IMR-90 (cell line): ENCODE data around the gene TRAIP. TPM values are rescaled to one million over a fixed set of nuclear protein-coding genes. Genes with fewer than 3 reads are reported as not detected.

ENCODE experiments used
- ATAC-seq: fragments of 200-7000 bp; cut with Tn5 transposase; 2 replicates; pipeline ENCODE4 v1.9.1; 2020; ENCODE audit warnings: low read depth, mild to moderate bottlenecking, moderate library complexity
- BruUV-seq: library from RNA; stranded (reverse); fragments of 400-500 nt; replicated peaks from 2 replicates; lab custom pipeline; 2021; lab: Mats Ljungman, UMichigan
- CTCF ChIA-PET: fragments of 300-600 bp; formaldehyde crosslinking; extraction: SDS; loops from one replicate; lab custom pipeline; 2021; ENCODE audit warnings: antibody characterized with exemption; lab: Yijun Ruan, JAX
- POLR2A ChIA-PET: fragments of 300-600 bp; sonication (Branson Sonifier 250); formaldehyde crosslinking; loops from one replicate; lab custom pipeline; 2022; ENCODE audit warnings: antibody characterized with exemption; ENCODE audit not compliant: unreplicated experiment; lab: Charles Lee
- DNase-seq: peaks from one replicate; pipeline ENCODE4 v3.0.0; 2013
- H2AFZ ChIP-seq: replicated peaks from 2 replicates; pipeline ENCODE3; 2013; ENCODE audit warnings: low read length, mild to moderate bottlenecking; ENCODE audit not compliant: poor library complexity
- H2AK5ac ChIP-seq: 2 replicates; pipeline ENCODE4 v1.6.1; 2013; ENCODE audit warnings: low read depth, low read length, inconsistent platforms
- H2AK9ac ChIP-seq: replicated peaks from 2 replicates; pipeline ENCODE3; 2013; ENCODE audit warnings: mild to moderate bottlenecking, low read depth, low read length, moderate library complexity; ENCODE audit not compliant: poor library complexity
- H2BK120ac ChIP-seq: 2 replicates; pipeline ENCODE4 v1.6.1; 2013; ENCODE audit warnings: low read depth, low read length, inconsistent platforms
- H2BK15ac ChIP-seq: 3 replicates; pipeline ENCODE4 v1.6.1; 2013; ENCODE audit warnings: low read depth, low read length, inconsistent platforms
- H2BK20ac ChIP-seq: 2 replicates; pipeline ENCODE4 v1.6.1; 2013; ENCODE audit warnings: low read depth, mild to moderate bottlenecking, inconsistent platforms, low read length, moderate library complexity
- H2BK5ac ChIP-seq: 2 replicates; pipeline ENCODE4 v1.6.1; 2013; ENCODE audit warnings: mild to moderate bottlenecking, low read depth, low read length, inconsistent platforms; ENCODE audit not compliant: poor library complexity, severe bottlenecking
- H3K14ac ChIP-seq: replicated peaks from 2 replicates; pipeline ENCODE4 v1.6.1; 2013; ENCODE audit warnings: low read depth, low read length, inconsistent platforms
- H3K18ac ChIP-seq: 2 replicates; pipeline ENCODE4 v1.6.1; 2013; ENCODE audit warnings: low read depth, low read length, control low read depth
- H3K23ac ChIP-seq: 2 replicates; pipeline ENCODE4 v1.6.1; 2013; ENCODE audit warnings: low read depth, low read length, inconsistent platforms
- H3K27ac ChIP-seq: 2 replicates; pipeline ENCODE4 v1.5.1; 2013; ENCODE audit warnings: mild to moderate bottlenecking, control low read depth, low read length; ENCODE audit not compliant: insufficient read depth
- H3K27me3 ChIP-seq: 2 replicates; pipeline ENCODE4 v1.6.1; 2013; ENCODE audit warnings: low read length; ENCODE audit not compliant: control insufficient read depth, insufficient read depth
- H3K36me3 ChIP-seq: 2 replicates; pipeline ENCODE4 v1.6.1; 2013; ENCODE audit warnings: low read length, mixed read lengths; ENCODE audit not compliant: control insufficient read depth, insufficient read depth
- H3K4ac ChIP-seq: 2 replicates; pipeline ENCODE4 v1.6.1; 2013; ENCODE audit warnings: low read depth, low read length, inconsistent platforms
- H3K4me1 ChIP-seq: 2 replicates; pipeline ENCODE4 v1.6.1; 2013; ENCODE audit warnings: low read length, mixed read lengths; ENCODE audit not compliant: control insufficient read depth, insufficient read depth
- H3K4me2 ChIP-seq: 2 replicates; pipeline ENCODE4 v1.6.1; 2013; ENCODE audit warnings: low read depth, mild to moderate bottlenecking, control low read depth, low read length, moderate library complexity
- H3K4me3 ChIP-seq: 2 replicates; pipeline ENCODE4 v1.5.1; 2013; ENCODE audit warnings: low read depth, mild to moderate bottlenecking, control low read depth, low read length, moderate library complexity; ENCODE audit not compliant: insufficient read depth
- H3K56ac ChIP-seq: 2 replicates; pipeline ENCODE4 v1.6.1; 2013; ENCODE audit warnings: low read length, inconsistent platforms; ENCODE audit not compliant: insufficient read depth; ENCODE audit errors: extremely low read depth
- H3K79me1 ChIP-seq, 2 experiments: 2 replicates each; pipeline ENCODE4 v1.6.1; 2013; ENCODE audit warnings: low read length in 2 of 2, inconsistent platforms in 1 of 2, low read depth in 1 of 2
- H3K9ac ChIP-seq: 2 replicates; pipeline ENCODE4 v1.6.1; 2013; ENCODE audit warnings: low read depth, low read length, control low read depth
- H3K9me1 ChIP-seq: 2 replicates; pipeline ENCODE4 v1.6.1; 2013; ENCODE audit warnings: low read length, inconsistent platforms; ENCODE audit not compliant: insufficient read depth
- H3K9me3 ChIP-seq: 2 replicates; pipeline ENCODE4 v1.6.1; 2013; ENCODE audit warnings: low read length; ENCODE audit not compliant: control insufficient read depth, insufficient read depth
- H4K20me1 ChIP-seq: 2 replicates; pipeline ENCODE4 v1.6.1; 2013; ENCODE audit warnings: low read length, inconsistent platforms; ENCODE audit not compliant: insufficient read depth
- H4K5ac ChIP-seq: 2 replicates; pipeline ENCODE4 v1.6.1; 2013; ENCODE audit warnings: mild to moderate bottlenecking, low read depth, low read length, control low read depth
- H4K8ac ChIP-seq, 2 experiments: 2 replicates each; pipeline ENCODE4 v1.6.1; 2013; ENCODE audit warnings: low read depth in 2 of 2, low read length in 2 of 2, control low read depth in 1 of 2, inconsistent platforms in 1 of 2
- H4K91ac ChIP-seq: 2 replicates; pipeline ENCODE4 v1.6.1; 2013; ENCODE audit warnings: low read depth, low read length, inconsistent platforms; ENCODE audit not compliant: insufficient read depth
- BHLHE40 ChIP-seq: fragments of 150-350 bp; IDR thresholded peaks from 2 replicates; pipeline ENCODE4 v1.6.1; 2016; ENCODE audit warnings: mild to moderate bottlenecking, low read depth, low read length
- CEBPB ChIP-seq: IDR thresholded peaks from 2 replicates; pipeline ENCODE4 v1.6.1; 2012; ENCODE audit warnings: low read depth, low read length, improper control_type of control experiment
- CHD1 ChIP-seq: IDR thresholded peaks from 2 replicates; pipeline ENCODE4 v1.6.1; 2012; ENCODE audit warnings: low read depth, low read length, improper control_type of control experiment
- FOS ChIP-seq: fragments of 150-350 bp; IDR thresholded peaks from 2 replicates; pipeline ENCODE4 v1.6.1; 2016; ENCODE audit warnings: low read depth, low read length
- MAFK ChIP-seq: IDR thresholded peaks from 2 replicates; pipeline ENCODE4 v1.6.1; 2012; ENCODE audit warnings: low read depth, low read length, improper control_type of control experiment
- MAZ ChIP-seq: IDR thresholded peaks from 2 replicates; pipeline ENCODE4 v1.6.1; 2012; ENCODE audit warnings: low read depth, mild to moderate bottlenecking, low read length, improper control_type of control experiment, moderate library complexity, borderline replicate concordance
- MXI1 ChIP-seq: IDR thresholded peaks from 2 replicates; pipeline ENCODE4 v1.6.1; 2012; ENCODE audit warnings: low read depth, mild to moderate bottlenecking, low read length, moderate library complexity, borderline replicate concordance
- NFE2L2 ChIP-seq: fragments of 150-350 bp; IDR thresholded peaks from 2 replicates; pipeline ENCODE4 v1.6.1; 2016; ENCODE audit warnings: low read depth, mild to moderate bottlenecking, low read length
- POLR2A ChIP-seq: IDR thresholded peaks from 2 replicates; pipeline ENCODE4 v1.6.1; 2012; ENCODE audit warnings: mild to moderate bottlenecking, low read depth, low read length
- RAD21 ChIP-seq: IDR thresholded peaks from 2 replicates; pipeline ENCODE4 v1.6.1; 2012; ENCODE audit warnings: low read length, improper control_type of control experiment
- RFX5 ChIP-seq: IDR thresholded peaks from 2 replicates; pipeline ENCODE4 v1.8.0; 2012; ENCODE audit warnings: low read depth, mild to moderate bottlenecking, low read length, moderate library complexity
- SMC3 ChIP-seq: fragments of 150-350 bp; IDR thresholded peaks from 2 replicates; pipeline ENCODE4 v1.6.1; 2016; ENCODE audit warnings: low read depth, mild to moderate bottlenecking, antibody characterized with exemption, low read length, moderate library complexity
- USF2 ChIP-seq: fragments of 150-350 bp; IDR thresholded peaks from 2 replicates; pipeline ENCODE4 v1.6.1; 2017; ENCODE audit warnings: mild to moderate bottlenecking, antibody characterized with exemption, low read length, low read depth
- WGBS, 2 experiments: methylation state at CpG; one replicate each; pipeline versions ENCODE4 v1.1.5 to v1.1.7; 2013; ENCODE audit warnings: missing lambda C conversion rate in 2 of 2; ENCODE audit not compliant: insufficient read length in 1 of 2; ENCODE audit errors: extremely low coverage in 2 of 2; 5-methylcytosine and 5-hydroxymethylcytosine counted together
- dilution Hi-C: fragments of 300-500 bp; cut with HindIII; formaldehyde crosslinking; loops from one replicate; pipeline ENCODE4 v1.14.3; 2018; ENCODE audit warnings: low sequenced_read_pairs; ENCODE audit not compliant: unreplicated experiment
- in situ Hi-C: fragments of 300-500 bp; cut with MboI; formaldehyde crosslinking; loops from 3 replicates; pipeline ENCODE4 v1.14.3; 2019; ENCODE audit warnings: low sequenced_read_pairs, inconsistent platforms, mixed read lengths
- intact Hi-C: fragments of 100-400 bp; cut with micrococcal nuclease; formaldehyde crosslinking; loops from 2 replicates; pipeline ENCODE4 v1.10.0; 2022
- polyA plus RNA-seq, 3 experiments: library from polyadenylated mRNA; depleted of rRNA; stranded (reverse); fragments of >200 nt; gene quantifications; 2 replicates each; pipeline ENCODE4 v1.2.3, GENCODE V29; 2012; ENCODE audit warnings: low replicate concordance in 1 of 3
- total RNA-seq: library from RNA; depleted of rRNA; stranded (reverse); fragments of >200 nt; gene quantifications from 2 replicates; pipeline ENCODE4 v1.2.3, GENCODE V29; 2012
- TF ChIP-seq, protein P1 (sequence below): conservative IDR thresholded peaks from 2 replicates; pipeline ENCODE4 v1.5.1; 2012; ENCODE audit warnings: mild to moderate bottlenecking, low read depth, low read length, improper control_type of control experiment
- TF ChIP-seq, protein P2 (sequence below): fragments of 150-350 bp; IDR thresholded peaks from 2 replicates; pipeline ENCODE4 v1.6.1; 2016; ENCODE audit warnings: low read depth, mild to moderate bottlenecking, low read length, moderate library complexity, borderline replicate concordance

The TRAIP gene
- total and polyA plus RNA-seq, 2 of the 4 experiments (the other 2 are of a cell fraction), result 6.3 to 9.2 TPM

- no peak overlapping the region for H3K4ac ChIP-seq
- H3K14ac ChIP-seq, result no peak overlapping the region
- dilution Hi-C loops, result no loop called here
- H3K79me1 ChIP-seq, result peaks cover 7 to 73% of the 10 kb centered on the region in 2 experiments
- peaks cover 11% of the 10 kb centered on the region for H3K9me1 ChIP-seq
- ChIA-PET POLR2A (no interaction called here), CTCF (interaction anchor here (0.7 kb wide), 1 partner anchor 21 kb away, joined by 3 read pairs; the partner anchor contains the start of gene INKA1)
- peak overlapping the region; percentile 27; the same call in 1 of the 2 replicates for H3K4me2 ChIP-seq
- H4K8ac ChIP-seq, result no peak overlapping the region
- H2BK20ac ChIP-seq, result no peak overlapping the region
- H4K91ac ChIP-seq, result no peak overlapping the region
- WGBS, 2 experiments, result 61% methylated on average over 2 of the region's 5 CpGs; no CpG with 5 or more reads in 1 of the 2 experiments
- in situ Hi-C loops, result no loop called here
- no peak overlapping the region for H3K4me3 ChIP-seq
- no peak overlapping the region for H2BK120ac ChIP-seq
- H3K27me3 ChIP-seq, result no peaks in the 10 kb centered on the region
- H3K18ac ChIP-seq, result no peak overlapping the region
- DNase-seq (no peak), ATAC-seq (no peak)
- H3K27ac ChIP-seq, result peak overlapping the region; percentile 23; the same call in 1 of the 2 replicates
- H2AK5ac ChIP-seq, result 0 out of 2 replicates have a peak overlapping the region, but pooled peaks have one; percentile 33
- no peak overlapping the region for H3K23ac ChIP-seq
- H3K56ac ChIP-seq, result no peak overlapping the region
- no peak overlapping the region for H2AFZ ChIP-seq
- no peak overlapping the region for H2BK15ac ChIP-seq
- H4K5ac ChIP-seq, result no peak overlapping the region
- intact Hi-C loops, result no loop called here
- H2BK5ac ChIP-seq, result no peak overlapping the region
- peaks cover 9% of the 10 kb centered on the region for H3K4me1 ChIP-seq
- no peaks in the 10 kb centered on the region for H3K9me3 ChIP-seq
- H3K9ac ChIP-seq, result no peak overlapping the region
- H2AK9ac ChIP-seq, result no peak overlapping the region
- peaks cover 46% of the 10 kb centered on the region for H4K20me1 ChIP-seq
- H3K36me3 ChIP-seq, result peaks cover 12% of the 10 kb centered on the region
- no TSS peak for BruUV-seq
- TF ChIP-seq MAFK, result no peak
- TF ChIP-seq CEBPB, result no peak
- no peak for TF ChIP-seq SMC3
- TF ChIP-seq, protein P1, sequence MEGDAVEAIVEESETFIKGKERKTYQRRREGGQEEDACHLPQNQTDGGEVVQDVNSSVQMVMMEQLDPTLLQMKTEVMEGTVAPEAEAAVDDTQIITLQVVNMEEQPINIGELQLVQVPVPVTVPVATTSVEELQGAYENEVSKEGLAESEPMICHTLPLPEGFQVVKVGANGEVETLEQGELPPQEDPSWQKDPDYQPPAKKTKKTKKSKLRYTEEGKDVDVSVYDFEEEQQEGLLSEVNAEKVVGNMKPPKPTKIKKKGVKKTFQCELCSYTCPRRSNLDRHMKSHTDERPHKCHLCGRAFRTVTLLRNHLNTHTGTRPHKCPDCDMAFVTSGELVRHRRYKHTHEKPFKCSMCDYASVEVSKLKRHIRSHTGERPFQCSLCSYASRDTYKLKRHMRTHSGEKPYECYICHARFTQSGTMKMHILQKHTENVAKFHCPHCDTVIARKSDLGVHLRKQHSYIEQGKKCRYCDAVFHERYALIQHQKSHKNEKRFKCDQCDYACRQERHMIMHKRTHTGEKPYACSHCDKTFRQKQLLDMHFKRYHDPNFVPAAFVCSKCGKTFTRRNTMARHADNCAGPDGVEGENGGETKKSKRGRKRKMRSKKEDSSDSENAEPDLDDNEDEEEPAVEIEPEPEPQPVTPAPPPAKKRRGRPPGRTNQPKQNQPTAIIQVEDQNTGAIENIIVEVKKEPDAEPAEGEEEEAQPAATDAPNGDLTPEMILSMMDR, result no peak
- TF ChIP-seq MAZ, result no peak
- TF ChIP-seq USF2, result no peak
- no peak for TF ChIP-seq NFE2L2
- no peak for TF ChIP-seq CHD1
- no peak for TF ChIP-seq MXI1
- TF ChIP-seq POLR2A, result no peak
- no peak for TF ChIP-seq RAD21
- no peak for TF ChIP-seq BHLHE40
- TF ChIP-seq, protein P2, sequence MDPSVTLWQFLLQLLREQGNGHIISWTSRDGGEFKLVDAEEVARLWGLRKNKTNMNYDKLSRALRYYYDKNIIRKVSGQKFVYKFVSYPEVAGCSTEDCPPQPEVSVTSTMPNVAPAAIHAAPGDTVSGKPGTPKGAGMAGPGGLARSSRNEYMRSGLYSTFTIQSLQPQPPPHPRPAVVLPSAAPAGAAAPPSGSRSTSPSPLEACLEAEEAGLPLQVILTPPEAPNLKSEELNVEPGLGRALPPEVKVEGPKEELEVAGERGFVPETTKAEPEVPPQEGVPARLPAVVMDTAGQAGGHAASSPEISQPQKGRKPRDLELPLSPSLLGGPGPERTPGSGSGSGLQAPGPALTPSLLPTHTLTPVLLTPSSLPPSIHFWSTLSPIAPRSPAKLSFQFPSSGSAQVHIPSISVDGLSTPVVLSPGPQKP, result no peak
- no peak for TF ChIP-seq RFX5
- TF ChIP-seq FOS, result no peak
Measured at GRCh38 chr3:49781415-49782199, 74.8 kb downstream of the TRAIP start.
